Liver (tissue), 9 donors: ENCODE results near the gene POLR3H. TPM values are rescaled to one million over a fixed set of nuclear protein-coding genes. Genes with fewer than 3 reads are reported as not detected.

ENCODE experiments used
- DNase-seq: peaks from one replicate; pipeline ENCODE4 v3.0.0-alpha.2; 2017; ENCODE audit warnings: low spot score
- H3K27ac ChIP-seq, 2 donors: one replicate each; pipeline ENCODE4 v1.7.0; 2013; ENCODE audit warnings: inconsistent platforms in 2 of 2, low read length in 2 of 2, control low read depth in 1 of 2, low read depth in 1 of 2, mild to moderate bottlenecking in 1 of 2
- H3K27me3 ChIP-seq, 4 donors: one replicate each; pipeline versions ENCODE4 v1.6.1 to v1.7.0; 2013; ENCODE audit warnings: low read length in 3 of 4, inconsistent platforms in 1 of 4, mild to moderate bottlenecking in 1 of 4, moderate library complexity in 1 of 4; ENCODE audit not compliant: control insufficient read depth in 4 of 4, insufficient read depth in 4 of 4
- H3K36me3 ChIP-seq, 4 donors: one replicate each; pipeline versions ENCODE4 v1.6.1 to v1.7.0; 2013; ENCODE audit warnings: low read length in 3 of 4, mild to moderate bottlenecking in 3 of 4, low read depth in 1 of 4, moderate library complexity in 1 of 4; ENCODE audit not compliant: control insufficient read depth in 4 of 4, insufficient read depth in 3 of 4
- H3K4me1 ChIP-seq, 4 donors: one replicate each; pipeline versions ENCODE4 v1.6.1 to v1.7.0; 2013; ENCODE audit warnings: low read length in 3 of 4, mild to moderate bottlenecking in 3 of 4, moderate library complexity in 1 of 4; ENCODE audit not compliant: control insufficient read depth in 4 of 4, insufficient read depth in 4 of 4
- H3K4me3 ChIP-seq, 3 donors: one replicate each; pipeline versions ENCODE4 v1.6.1 to v1.7.0; 2013; ENCODE audit warnings: low read length in 3 of 3, control low read depth in 1 of 3, low read depth in 1 of 3, mild to moderate bottlenecking in 1 of 3
- H3K9ac ChIP-seq, 2 donors: one replicate each; pipeline ENCODE4 v1.7.0; 2013; ENCODE audit warnings: low read length in 2 of 2, mild to moderate bottlenecking in 2 of 2, moderate library complexity in 2 of 2, control low read depth in 1 of 2, low read depth in 1 of 2
- H3K9me3 ChIP-seq, 4 donors: one replicate each; pipeline versions ENCODE4 v1.6.1 to v1.7.0; 2013; ENCODE audit warnings: low read length in 3 of 4; ENCODE audit not compliant: control insufficient read depth in 4 of 4
- ATF3 ChIP-seq: IDR thresholded peaks from 2 replicates; pipeline ENCODE4 v1.6.1; 2016; ENCODE audit warnings: antibody characterized with exemption
- CTCF ChIP-seq: fragments of 150-350 bp; IDR thresholded peaks from 2 replicates; pipeline ENCODE4 v1.5.1; 2017; ENCODE audit warnings: improper control_type of control experiment, low read depth, low read length; ENCODE audit not compliant: missing input control
- EGR1 ChIP-seq, 2 donors: IDR thresholded peaks; 2 replicates each; pipeline ENCODE4 v1.6.1; 2016 to 2018; ENCODE audit warnings: antibody characterized with exemption in 2 of 2, low read depth in 2 of 2
- FOXA2 ChIP-seq: IDR thresholded peaks from 2 replicates; pipeline ENCODE4 v1.6.1; 2016; ENCODE audit warnings: antibody characterized with exemption
- GABPA ChIP-seq, 2 donors: IDR thresholded peaks in 1 of 2; conservative IDR thresholded peaks in 1 of 2; 2 replicates each; pipeline ENCODE4 v1.6.1; 2016; ENCODE audit warnings: antibody characterized with exemption in 2 of 2, mild to moderate bottlenecking in 1 of 2, moderate library complexity in 1 of 2
- HNF4G ChIP-seq: IDR thresholded peaks from 2 replicates; pipeline ENCODE4 v1.6.1; 2016; ENCODE audit warnings: antibody characterized with exemption
- MAX ChIP-seq: IDR thresholded peaks from 2 replicates; pipeline ENCODE4 v1.6.1; 2016; ENCODE audit warnings: antibody characterized with exemption
- NR2F2 ChIP-seq: IDR thresholded peaks from 2 replicates; pipeline ENCODE4 v1.6.1; 2016; ENCODE audit warnings: antibody characterized with exemption
- RAD21 ChIP-seq, 2 donors: IDR thresholded peaks; 2 replicates each; pipeline ENCODE4 v1.6.1; 2016; ENCODE audit warnings: antibody characterized with exemption in 2 of 2, mild to moderate bottlenecking in 2 of 2
- REST ChIP-seq: IDR thresholded peaks from 2 replicates; pipeline ENCODE4 v1.6.1; 2016; ENCODE audit warnings: antibody characterized with exemption, mild to moderate bottlenecking
- RXRA ChIP-seq, 2 donors: IDR thresholded peaks; 2 replicates each; pipeline ENCODE4 v1.6.1; 2017 to 2018; ENCODE audit warnings: antibody characterized with exemption in 2 of 2, mild to moderate bottlenecking in 1 of 2
- SP1 ChIP-seq: IDR thresholded peaks from 2 replicates; pipeline ENCODE4 v1.6.1; 2018; ENCODE audit warnings: antibody characterized with exemption, mild to moderate bottlenecking
- TAF1 ChIP-seq: conservative IDR thresholded peaks from 2 replicates; pipeline ENCODE4 v1.6.1; 2016; ENCODE audit warnings: antibody characterized with exemption, mild to moderate bottlenecking
- YY1 ChIP-seq: IDR thresholded peaks from 2 replicates; pipeline ENCODE4 v1.6.1; 2016; ENCODE audit warnings: antibody characterized with exemption, mild to moderate bottlenecking
- WGBS: extraction: QIAGEN DNeasy Blood & Tissue Kit; methylation state at CpG from one replicate; pipeline ENCODE4 v1.1.7; 2013; 5-methylcytosine and 5-hydroxymethylcytosine counted together
- polyA plus RNA-seq, 2 donors: library from polyadenylated mRNA; stranded (reverse) in 1 of 2; unstranded in 1 of 2; fragments of 200-250 nt in 1 of 2; fragments of >200 nt in 1 of 2; fragmentation: Nextera tagmentation in 1 of 2; extraction: Ambion mirVana in 1 of 2; gene quantifications; one replicate each; pipeline versions ENCODE4 v1.2.1 to v1.2.3, GENCODE V29; 2013 to 2015
- total RNA-seq, 2 donors: library from RNA; depleted of rRNA; stranded (reverse); fragments of >200 nt; gene quantifications; one replicate each; pipeline ENCODE4 v1.2.3, GENCODE V29; 2014
- donor health status: healthy.
- donor health status: healthy.
- donor health status: healthy.
- donor health status: healthy.
- donor health status: healthy.

Gene POLR3H
- total and polyA plus RNA-seq, 4 donors: 11.7 to 37.7 (median 27.1) TPM

GRCh38 chr22:41584881-41585280, 40.6 kb upstream of the POLR3H start (continued):
- TF ChIP-seq CTCF (no peak), HNF4G (no peak)

GRCh38 chr22:41582694-41583093, 38.4 kb upstream of the POLR3H start:
- H3K9ac ChIP-seq: no peak overlapping the region
- peaks cover 10 to 31% (median 26%) of the 10 kb centered on the region in 4 donors for H3K36me3 ChIP-seq

GRCh38 chr22:41579997-41580355, 35.7 kb upstream of the POLR3H start:
- Histone ChIP-seq H3K27ac (no peak overlapping the region), H3K36me3 (peaks cover 10 to 37% (median 28%) of the 10 kb centered on the region in 4 donors), H3K9ac (no peak overlapping the region), H3K4me1 (no peaks in the 10 kb centered on the region), H3K9me3 (no peaks in the 10 kb centered on the region), H3K4me3 (no peak overlapping the region), H3K27me3 (no peaks in the 10 kb centered on the region)
- DNase-seq: no peak
- 88% methylated on average over 6 of the region's 6 CpGs for WGBS
- TF ChIP-seq REST (no peak), GABPA (IDR thresholded peaks at IDR 0.05 in 1 of 2, conservative IDR thresholded peaks at IDR 0.05 in 1 of 2) (no peak), ATF3 (no peak), RXRA (IDR thresholded peaks at IDR 0.05) (no peak), CTCF (no peak)

More at GRCh38 chr22:41582694-41583093, 38.4 kb upstream of the POLR3H start:
- H3K27me3 ChIP-seq: no peaks in the 10 kb centered on the region
- H3K27ac ChIP-seq: no peak overlapping the region
- H3K4me1 ChIP-seq: peaks cover 0 to 4% (median 4%) of the 10 kb centered on the region in 4 donors
- 88% methylated on average over 8 of the region's 8 CpGs for WGBS
- H3K9me3 ChIP-seq: no peaks in the 10 kb centered on the region
- TF ChIP-seq NR2F2 (no peak), RAD21 (IDR thresholded peaks at IDR 0.05) (no peak), REST (no peak), MAX (no peak), SP1 (no peak), EGR1 (IDR thresholded peaks at IDR 0.05; ENCODE audit: low read depth in 2 of 2) (no peak), FOXA2 (no peak), TAF1 (no peak), ATF3 (no peak), YY1 (no peak)
- H3K4me3 ChIP-seq: no peak overlapping the region
- no peak for DNase-seq
